C4-2B (cell line): ENCODE measurements around the gene MOXD1.
"Not testable (repeated sequence)": the region's sequence is repeated elsewhere in the genome, so short reads cannot be mapped to it uniquely, and the experiment has no call there.

ENCODE experiments used
- H3K27ac ChIP-seq: fragments of 450-650 bp; 2 replicates; pipeline ENCODE4 v1.5.1; 2017
- CTCF ChIP-seq: fragments of 450-650 bp; conservative IDR thresholded peaks from 2 replicates; pipeline ENCODE4 v1.5.1; 2017; ENCODE audit warnings: mild to moderate bottlenecking
- ZFX ChIP-seq: fragments of 450-650 bp; IDR thresholded peaks from 2 replicates; pipeline ENCODE4 v1.6.1; 2017

Gene MOXD1

GRCh38 chr6:132320007-132320406 lies 81.3 kb downstream of the MOXD1 start:
- H3K27ac ChIP-seq: no peak overlapping the region
- no peak for TF ChIP-seq ZFX
- no peak for TF ChIP-seq CTCF

- TF ChIP-seq ZFX: no peak
- no peak for TF ChIP-seq CTCF
- H3K27ac ChIP-seq: no peak overlapping the region
These were observed 84.3 kb downstream of the MOXD1 start for GRCh38 chr6:132316970-132317369.

GRCh38 chr6:132314432-132314831 lies 86.8 kb downstream of the MOXD1 start:
- H3K27ac ChIP-seq: no peak overlapping the region
- no peak for TF ChIP-seq CTCF
- no peak for TF ChIP-seq ZFX

- H3K27ac ChIP-seq: no peak overlapping the region
- no peak for TF ChIP-seq ZFX
- no peak for TF ChIP-seq CTCF
These were observed 90.4 kb downstream of the MOXD1 start for GRCh38 chr6:132310921-132311320.

GRCh38 chr6:132310151-132310550 lies 91.1 kb downstream of the MOXD1 start:
- not testable (repeated sequence) for H3K27ac ChIP-seq

- no peak for TF ChIP-seq CTCF
- TF ChIP-seq ZFX: no peak
- H3K27ac ChIP-seq: no peak overlapping the region
These were observed 96.4 kb downstream of the MOXD1 start for GRCh38 chr6:132304891-132305305.

GRCh38 chr6:132300323-132300949 lies 100.8 kb downstream of the MOXD1 start:
- TF ChIP-seq CTCF: peak; percentile 72
- no peak for TF ChIP-seq ZFX
- no peak overlapping the region for H3K27ac ChIP-seq

- TF ChIP-seq CTCF (peak; percentile 76), ZFX (no peak)
- no peak overlapping the region for H3K27ac ChIP-seq
These were observed 102.8 kb downstream of the MOXD1 start for GRCh38 chr6:132298344-132298949.
